ENCODE results near the gene GRAP2.

GRAP2 gene

GRCh38 chr22:40022536-40023240 lies 121.8 kb downstream of the GRAP2 start:
- no peak for DNase-seq

All from activated CD4-positive, CD25-positive, alpha-beta regulatory T cell (primary cell).